NCI-H128 (cell line): ENCODE measurements around the gene MAN1A1.
"Not testable (repeated sequence)": the region's sequence is repeated elsewhere in the genome, so short reads cannot be mapped to it uniquely, and the experiment has no call there.

Experiments used
- DNase-seq: peaks from one replicate; lab custom pipeline; 2025; ENCODE audit not compliant: unreplicated experiment; lab: John Stamatoyannopoulos, UW

Gene MAN1A1

GRCh38 chr6:119307056-119307455, 42.5 kb downstream of the MAN1A1 start:
- DNase-seq, result no peak

- no peak for DNase-seq
Observed at GRCh38 chr6:119306396-119306968, 43.1 kb downstream of the MAN1A1 start.

- DNase-seq, result no peak
Observed at GRCh38 chr6:119303164-119303887, 46.2 kb downstream of the MAN1A1 start.

- no peak for DNase-seq
Observed at GRCh38 chr6:119301429-119301828, 48.1 kb downstream of the MAN1A1 start.

- no peak for DNase-seq
Observed at GRCh38 chr6:119299694-119300093, 49.9 kb downstream of the MAN1A1 start.

GRCh38 chr6:119297049-119297448, 52.5 kb downstream of the MAN1A1 start:
- no peak for DNase-seq

GRCh38 chr6:119296036-119297035, 53.2 kb downstream of the MAN1A1 start:
- DNase-seq, result no peak

- DNase-seq, result no peak
Observed at GRCh38 chr6:119294984-119295383, 54.6 kb downstream of the MAN1A1 start.

- DNase-seq, result not testable (repeated sequence)
Observed at GRCh38 chr6:119291060-119291459, 58.5 kb downstream of the MAN1A1 start.

- DNase-seq, result no peak
Observed at GRCh38 chr6:119290306-119290705, 59.3 kb downstream of the MAN1A1 start.

GRCh38 chr6:119289651-119290050, 59.9 kb downstream of the MAN1A1 start:
- DNase-seq, result no peak

- DNase-seq, result no peak
Observed at GRCh38 chr6:119285908-119286625, 63.5 kb downstream of the MAN1A1 start.

- no peak for DNase-seq
Observed at GRCh38 chr6:119284861-119285521, 64.6 kb downstream of the MAN1A1 start.

- no peak for DNase-seq
Observed at GRCh38 chr6:119283979-119284545, 65.5 kb downstream of the MAN1A1 start.

GRCh38 chr6:119283214-119283613, 66.3 kb downstream of the MAN1A1 start:
- DNase-seq, result no peak

- no peak for DNase-seq
Observed at GRCh38 chr6:119280668-119281067, 68.9 kb downstream of the MAN1A1 start.

GRCh38 chr6:119280080-119280479, 69.5 kb downstream of the MAN1A1 start:
- no peak for DNase-seq

- DNase-seq, result no peak
Observed at GRCh38 chr6:119278625-119279024, 70.9 kb downstream of the MAN1A1 start.

- DNase-seq, result no peak
Observed at GRCh38 chr6:119277052-119277451, 72.5 kb downstream of the MAN1A1 start.

- DNase-seq, result no peak
Observed at GRCh38 chr6:119276211-119276610, 73.3 kb downstream of the MAN1A1 start.
